ENCODE data around the gene SCAF8.

DNA sequence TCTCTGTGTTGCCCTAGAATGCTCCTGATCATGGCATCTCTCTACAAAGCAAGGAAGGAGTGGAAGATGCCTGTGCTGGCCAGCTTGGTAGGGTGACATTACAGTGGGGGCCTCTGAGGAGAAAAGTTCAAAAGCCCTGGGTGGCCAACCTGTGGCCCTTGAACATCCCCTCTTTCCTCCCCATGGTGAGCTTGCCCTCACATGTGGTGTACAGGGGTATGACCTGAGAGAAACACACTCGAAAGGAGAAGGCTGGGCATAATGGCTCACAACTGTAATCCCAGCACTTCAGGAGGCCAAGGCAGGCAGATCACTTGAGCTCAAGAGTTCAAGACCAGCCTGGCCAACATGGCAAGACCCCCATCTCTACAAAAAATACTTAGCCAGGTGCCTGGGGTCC is 36.6 kb upstream of the SCAF8 start:
- no peak for TF ChIP-seq CTCF (IDR thresholded peaks at IDR 0.05; ENCODE audit: insufficient read depth, low read length, poor library complexity, severe bottlenecking)
- TF ChIP-seq EZH2phosphoT487 (conservative IDR thresholded peaks at IDR 0.05; ENCODE audit: low read length): no peak

Data from SU-DHL-6 (cell line).